ENCODE measurements around the gene MDM1. TPM values are rescaled to one million over a fixed set of nuclear protein-coding genes. Genes with fewer than 3 reads are reported as not detected.

The MDM1 gene
- total RNA-seq, 1 experiment from 2014 or later, result 10.0 TPM

GRCh38 chr12:68285541-68285940, 46.6 kb downstream of the MDM1 start:
- ChIA-PET CTCF (no interaction called here), RAD21 (ENCODE audit: low non-redundant PET in 1 of 2, low total read pairs in 2 of 2, uncharacterized antibody in 2 of 2, unreplicated experiment in 2 of 2) (no interaction called here), POLR2A (no interaction called here)
- no peaks in the 10 kb centered on the region for H3K79me2 ChIP-seq (ENCODE audit: insufficient read depth, low read length)
- H3K36me3 ChIP-seq (ENCODE audit: control insufficient read depth in 1 of 2, insufficient read depth in 2 of 2, low read length in 2 of 2), result no peaks in the 10 kb centered on the region
- no peaks in the 10 kb centered on the region for H3K27me3 ChIP-seq (ENCODE audit: insufficient read depth, low read length)
- H2AFZ ChIP-seq (ENCODE audit: low read depth, low read length, poor library complexity, severe bottlenecking), result no peak overlapping the region
- BruUV-seq (replicated peaks), result no TSS peak
- H3K4me3 ChIP-seq (replicated peaks in 1 of 2; ENCODE audit: low read depth in 1 of 2, low read length in 2 of 2), result no peak overlapping the region
- no peak overlapping the region for H3K27ac ChIP-seq (ENCODE audit: low read depth, low read length)
- no peaks in the 10 kb centered on the region for H3K9me3 ChIP-seq (ENCODE audit: control insufficient read depth in 1 of 2, insufficient read depth in 1 of 2, low read depth in 1 of 2, low read length in 2 of 2)
- intact Hi-C loops (cut with micrococcal nuclease), result no loop called here
- ATAC-seq (no peak), DNase-seq (ENCODE audit: low read depth, low spot score) (no peak)
- no peaks in the 10 kb centered on the region for H4K20me1 ChIP-seq (ENCODE audit: insufficient read depth)
- H3K4me1 ChIP-seq (ENCODE audit: control insufficient read depth in 1 of 2, insufficient read depth in 2 of 2, low read length in 2 of 2), result no peaks in the 10 kb centered on the region
- H3K9ac ChIP-seq (ENCODE audit: low read length), result no peak overlapping the region
- H3K9me2 ChIP-seq (ENCODE audit: insufficient read depth), result no peaks in the 10 kb centered on the region
- no peak for TF ChIP-seq ELF1 (IDR thresholded peaks at IDR 0.05; ENCODE audit: borderline replicate concordance, low read depth)
- TF ChIP-seq REST (IDR thresholded peaks at IDR 0.05; ENCODE audit: low read depth), result no peak
- no peak for TF ChIP-seq SP1 (IDR thresholded peaks at IDR 0.05; ENCODE audit: low read depth)
- no peak for TF ChIP-seq JUND (IDR thresholded peaks at IDR 0.05)
- TF ChIP-seq, protein P1, sequence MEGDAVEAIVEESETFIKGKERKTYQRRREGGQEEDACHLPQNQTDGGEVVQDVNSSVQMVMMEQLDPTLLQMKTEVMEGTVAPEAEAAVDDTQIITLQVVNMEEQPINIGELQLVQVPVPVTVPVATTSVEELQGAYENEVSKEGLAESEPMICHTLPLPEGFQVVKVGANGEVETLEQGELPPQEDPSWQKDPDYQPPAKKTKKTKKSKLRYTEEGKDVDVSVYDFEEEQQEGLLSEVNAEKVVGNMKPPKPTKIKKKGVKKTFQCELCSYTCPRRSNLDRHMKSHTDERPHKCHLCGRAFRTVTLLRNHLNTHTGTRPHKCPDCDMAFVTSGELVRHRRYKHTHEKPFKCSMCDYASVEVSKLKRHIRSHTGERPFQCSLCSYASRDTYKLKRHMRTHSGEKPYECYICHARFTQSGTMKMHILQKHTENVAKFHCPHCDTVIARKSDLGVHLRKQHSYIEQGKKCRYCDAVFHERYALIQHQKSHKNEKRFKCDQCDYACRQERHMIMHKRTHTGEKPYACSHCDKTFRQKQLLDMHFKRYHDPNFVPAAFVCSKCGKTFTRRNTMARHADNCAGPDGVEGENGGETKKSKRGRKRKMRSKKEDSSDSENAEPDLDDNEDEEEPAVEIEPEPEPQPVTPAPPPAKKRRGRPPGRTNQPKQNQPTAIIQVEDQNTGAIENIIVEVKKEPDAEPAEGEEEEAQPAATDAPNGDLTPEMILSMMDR (IDR thresholded peaks at IDR 0.05 in 2 of 3, conservative IDR thresholded peaks at IDR 0.05 in 1 of 3; ENCODE audit: borderline replicate concordance in 1 of 3, insufficient read depth in 1 of 3, low read depth in 2 of 3, low read length in 2 of 3), result no peak
- TF ChIP-seq RAD21 (IDR thresholded peaks at IDR 0.05; ENCODE audit: low read depth), result no peak
- TF ChIP-seq, protein P2, sequence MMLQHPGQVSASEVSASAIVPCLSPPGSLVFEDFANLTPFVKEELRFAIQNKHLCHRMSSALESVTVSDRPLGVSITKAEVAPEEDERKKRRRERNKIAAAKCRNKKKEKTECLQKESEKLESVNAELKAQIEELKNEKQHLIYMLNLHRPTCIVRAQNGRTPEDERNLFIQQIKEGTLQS (IDR thresholded peaks at IDR 0.05), result no peak
- no peak for TF ChIP-seq CEBPB (IDR thresholded peaks at IDR 0.05; ENCODE audit: low read depth)
- TF ChIP-seq EZH2phosphoT487 (IDR thresholded peaks at IDR 0.05; ENCODE audit: borderline replicate concordance), result no peak
- no peak for TF ChIP-seq POLR2A (IDR thresholded peaks at IDR 0.05; ENCODE audit: borderline replicate concordance, extremely low read depth, insufficient read depth, insufficient read length)
- TF ChIP-seq YY1 (IDR thresholded peaks at IDR 0.05; ENCODE audit: extremely low read depth, insufficient replicate concordance, low read depth, low read length), result no peak
- TF ChIP-seq EZH2 (IDR thresholded peaks at IDR 0.05), result no peak
- no peak for TF ChIP-seq SRF (IDR thresholded peaks at IDR 0.05; ENCODE audit: low read depth)
- no peak for TF ChIP-seq CBX3 (IDR thresholded peaks at IDR 0.05; ENCODE audit: low read depth)
- H3K4me2 ChIP-seq (ENCODE audit: low read length), result no peak overlapping the region
